ENCODE results near the gene LRRC74B.
"Not testable (repeated sequence)": the region's sequence is repeated elsewhere in the genome, so short reads cannot be mapped to it uniquely, and the experiment has no call there.

DNA sequence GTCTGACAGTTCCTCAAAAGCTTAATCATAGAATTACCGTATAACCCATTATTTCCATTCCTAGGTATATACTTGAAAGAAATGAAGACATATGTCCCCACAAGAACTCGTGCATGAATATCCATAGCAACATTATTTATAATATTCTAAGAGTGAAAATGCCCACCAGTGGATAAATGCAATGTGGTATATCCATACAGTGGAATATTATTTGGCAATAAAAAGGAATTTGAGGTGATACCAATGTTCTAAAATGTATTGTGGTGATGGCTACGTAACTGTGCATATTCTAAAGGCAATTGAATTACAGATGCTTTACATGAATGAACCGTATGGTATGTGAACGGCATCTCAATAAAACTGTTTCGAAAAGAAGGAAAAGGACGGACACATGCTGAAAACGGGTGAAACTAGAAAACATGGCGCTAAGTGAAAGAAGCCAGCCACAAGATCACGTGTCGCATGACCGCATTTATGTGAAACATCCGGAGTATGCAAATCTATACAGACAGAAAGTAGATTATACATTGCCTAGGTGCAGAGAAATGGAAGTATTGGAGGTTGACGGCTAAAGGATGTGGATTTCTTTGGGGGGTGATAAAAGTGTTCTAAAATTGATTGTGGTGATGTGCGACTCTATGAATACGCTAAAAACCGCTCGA, 16.0 kb downstream of the LRRC74B start:
- not testable (repeated sequence) for TF ChIP-seq RCOR1 (IDR thresholded peaks at IDR 0.05; ENCODE audit: low read depth, low read length); MAZ (IDR thresholded peaks at IDR 0.05; ENCODE audit: borderline replicate concordance, low read depth, low read length); BHLHE40 (IDR thresholded peaks at IDR 0.05; ENCODE audit: low read depth, low read length); NR3C1 (IDR thresholded peaks at IDR 0.05); SREBF2 (IDR thresholded peaks at IDR 0.05); MAFK (IDR thresholded peaks at IDR 0.05; ENCODE audit: partially characterized antibody); POLR2A (IDR thresholded peaks at IDR 0.05; ENCODE audit: low read length); EP300 (IDR thresholded peaks at IDR 0.05)
- TF ChIP-seq, protein P1, sequence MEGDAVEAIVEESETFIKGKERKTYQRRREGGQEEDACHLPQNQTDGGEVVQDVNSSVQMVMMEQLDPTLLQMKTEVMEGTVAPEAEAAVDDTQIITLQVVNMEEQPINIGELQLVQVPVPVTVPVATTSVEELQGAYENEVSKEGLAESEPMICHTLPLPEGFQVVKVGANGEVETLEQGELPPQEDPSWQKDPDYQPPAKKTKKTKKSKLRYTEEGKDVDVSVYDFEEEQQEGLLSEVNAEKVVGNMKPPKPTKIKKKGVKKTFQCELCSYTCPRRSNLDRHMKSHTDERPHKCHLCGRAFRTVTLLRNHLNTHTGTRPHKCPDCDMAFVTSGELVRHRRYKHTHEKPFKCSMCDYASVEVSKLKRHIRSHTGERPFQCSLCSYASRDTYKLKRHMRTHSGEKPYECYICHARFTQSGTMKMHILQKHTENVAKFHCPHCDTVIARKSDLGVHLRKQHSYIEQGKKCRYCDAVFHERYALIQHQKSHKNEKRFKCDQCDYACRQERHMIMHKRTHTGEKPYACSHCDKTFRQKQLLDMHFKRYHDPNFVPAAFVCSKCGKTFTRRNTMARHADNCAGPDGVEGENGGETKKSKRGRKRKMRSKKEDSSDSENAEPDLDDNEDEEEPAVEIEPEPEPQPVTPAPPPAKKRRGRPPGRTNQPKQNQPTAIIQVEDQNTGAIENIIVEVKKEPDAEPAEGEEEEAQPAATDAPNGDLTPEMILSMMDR (IDR thresholded peaks at IDR 0.05) = not testable (repeated sequence)
- TF ChIP-seq, protein P2, sequence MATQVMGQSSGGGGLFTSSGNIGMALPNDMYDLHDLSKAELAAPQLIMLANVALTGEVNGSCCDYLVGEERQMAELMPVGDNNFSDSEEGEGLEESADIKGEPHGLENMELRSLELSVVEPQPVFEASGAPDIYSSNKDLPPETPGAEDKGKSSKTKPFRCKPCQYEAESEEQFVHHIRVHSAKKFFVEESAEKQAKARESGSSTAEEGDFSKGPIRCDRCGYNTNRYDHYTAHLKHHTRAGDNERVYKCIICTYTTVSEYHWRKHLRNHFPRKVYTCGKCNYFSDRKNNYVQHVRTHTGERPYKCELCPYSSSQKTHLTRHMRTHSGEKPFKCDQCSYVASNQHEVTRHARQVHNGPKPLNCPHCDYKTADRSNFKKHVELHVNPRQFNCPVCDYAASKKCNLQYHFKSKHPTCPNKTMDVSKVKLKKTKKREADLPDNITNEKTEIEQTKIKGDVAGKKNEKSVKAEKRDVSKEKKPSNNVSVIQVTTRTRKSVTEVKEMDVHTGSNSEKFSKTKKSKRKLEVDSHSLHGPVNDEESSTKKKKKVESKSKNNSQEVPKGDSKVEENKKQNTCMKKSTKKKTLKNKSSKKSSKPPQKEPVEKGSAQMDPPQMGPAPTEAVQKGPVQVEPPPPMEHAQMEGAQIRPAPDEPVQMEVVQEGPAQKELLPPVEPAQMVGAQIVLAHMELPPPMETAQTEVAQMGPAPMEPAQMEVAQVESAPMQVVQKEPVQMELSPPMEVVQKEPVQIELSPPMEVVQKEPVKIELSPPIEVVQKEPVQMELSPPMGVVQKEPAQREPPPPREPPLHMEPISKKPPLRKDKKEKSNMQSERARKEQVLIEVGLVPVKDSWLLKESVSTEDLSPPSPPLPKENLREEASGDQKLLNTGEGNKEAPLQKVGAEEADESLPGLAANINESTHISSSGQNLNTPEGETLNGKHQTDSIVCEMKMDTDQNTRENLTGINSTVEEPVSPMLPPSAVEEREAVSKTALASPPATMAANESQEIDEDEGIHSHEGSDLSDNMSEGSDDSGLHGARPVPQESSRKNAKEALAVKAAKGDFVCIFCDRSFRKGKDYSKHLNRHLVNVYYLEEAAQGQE (IDR thresholded peaks at IDR 0.05) = not testable (repeated sequence)
